ENCODE results near the gene AGXT. TPM values are rescaled to one million over a fixed set of nuclear protein-coding genes. Genes with fewer than 3 reads are reported as not detected.

AGXT gene
- total RNA-seq, 1 experiment from 2014 or later, result 0.34 TPM

DNA sequence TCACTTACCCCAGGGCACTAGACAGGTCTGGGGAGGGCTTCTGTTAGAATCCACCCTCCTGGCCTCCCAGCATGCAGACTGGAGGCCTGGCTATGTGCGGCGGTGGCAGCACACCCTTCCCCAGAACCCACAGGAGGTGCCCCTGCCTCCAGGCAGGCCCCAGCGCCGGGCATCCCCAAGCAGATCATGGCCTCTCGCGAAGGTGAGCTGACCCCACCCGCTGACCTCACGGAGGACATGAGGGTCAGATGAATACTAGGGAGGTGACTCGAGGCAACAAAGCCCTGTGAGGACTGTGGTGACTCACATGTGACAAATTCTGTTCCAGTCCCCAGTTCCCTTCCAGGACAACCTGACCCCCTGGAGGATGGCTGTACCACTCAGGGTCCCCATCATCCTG lies 25.4 kb downstream of the AGXT start:
- Histone ChIP-seq H3K79me2 (ENCODE audit: insufficient read depth, low read length) (no peaks in the 10 kb centered on the region), H3K4me2 (ENCODE audit: low read length) (peak overlapping the region; percentile 75), H4K20me1 (ENCODE audit: insufficient read depth) (no peaks in the 10 kb centered on the region), H3K9me3 (ENCODE audit: control insufficient read depth in 1 of 2, insufficient read depth in 1 of 2, low read depth in 1 of 2, low read length in 2 of 2) (no peaks in the 10 kb centered on the region), H3K9me2 (ENCODE audit: insufficient read depth) (no peaks in the 10 kb centered on the region), H3K4me1 (ENCODE audit: control insufficient read depth in 1 of 2, insufficient read depth in 2 of 2, low read length in 2 of 2) (peaks cover 34 to 70% of the 10 kb centered on the region in 2 experiments), H2AFZ (ENCODE audit: low read depth, low read length, poor library complexity, severe bottlenecking) (no peak overlapping the region), H3K36me3 (ENCODE audit: control insufficient read depth in 1 of 2, insufficient read depth in 2 of 2, low read length in 2 of 2) (no peaks in the 10 kb centered on the region), H3K4me3 (replicated peaks in 1 of 2; ENCODE audit: low read depth in 1 of 2, low read length in 2 of 2) (peak overlapping the region in 1 of 2 experiments; percentile 38; a peak in 2 of 4 replicates), H3K27ac (ENCODE audit: low read depth, low read length) (peak overlapping the region; percentile 37; the same call in 1 of the 2 replicates), H3K27me3 (ENCODE audit: insufficient read depth, low read length) (peaks cover 10% of the 10 kb centered on the region; the same call in 1 of the 2 replicates), H3K9ac (ENCODE audit: low read length) (peak overlapping the region; percentile 13; the same call in 1 of the 2 replicates)
- DNase-seq (ENCODE audit: low read depth, low spot score) (no peak), ATAC-seq (peak; percentile 13; the same call in 1 of the 2 replicates)
- no TSS peak for BruUV-seq (replicated peaks)
- RAD21 ChIA-PET (ENCODE audit: low non-redundant PET in 1 of 2, low total read pairs in 2 of 2, uncharacterized antibody in 2 of 2, unreplicated experiment in 2 of 2), result no interaction called here
- CTCF ChIA-PET, result no interaction called here
- TF ChIP-seq CEBPB (IDR thresholded peaks at IDR 0.05; ENCODE audit: low read depth), result no peak
- TF ChIP-seq, protein P1, sequence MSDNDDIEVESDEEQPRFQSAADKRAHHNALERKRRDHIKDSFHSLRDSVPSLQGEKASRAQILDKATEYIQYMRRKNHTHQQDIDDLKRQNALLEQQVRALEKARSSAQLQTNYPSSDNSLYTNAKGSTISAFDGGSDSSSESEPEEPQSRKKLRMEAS (IDR thresholded peaks at IDR 0.05), result no peak
- no peak for TF ChIP-seq EZH2phosphoT487 (IDR thresholded peaks at IDR 0.05; ENCODE audit: borderline replicate concordance)
- TF ChIP-seq ZFX (IDR thresholded peaks at IDR 0.05), result no peak
- TF ChIP-seq EGR1 (IDR thresholded peaks at IDR 0.05; ENCODE audit: low read depth), result no peak
- no peak for TF ChIP-seq CBX3 (IDR thresholded peaks at IDR 0.05; ENCODE audit: low read depth)
- no peak for TF ChIP-seq POLR2AphosphoS5 (IDR thresholded peaks at IDR 0.05; ENCODE audit: low read depth, low read length)
- no peak for TF ChIP-seq SP1 (IDR thresholded peaks at IDR 0.05; ENCODE audit: low read depth)
- TF ChIP-seq RAD21 (IDR thresholded peaks at IDR 0.05; ENCODE audit: low read depth), result no peak
- no peak for TF ChIP-seq YY1 (IDR thresholded peaks at IDR 0.05; ENCODE audit: extremely low read depth, insufficient replicate concordance, low read depth, low read length)
- TF ChIP-seq ZNF274 (IDR thresholded peaks at IDR 0.05; ENCODE audit: low read depth, low read length), result no peak
- TF ChIP-seq ELF1 (IDR thresholded peaks at IDR 0.05; ENCODE audit: borderline replicate concordance, low read depth), result no peak
- TF ChIP-seq JUND (IDR thresholded peaks at IDR 0.05), result no peak
- TF ChIP-seq EZH2 (IDR thresholded peaks at IDR 0.05), result no peak
- intact Hi-C loops (cut with micrococcal nuclease), result no loop called here
- POLR2A ChIA-PET, result no interaction called here
